ENCODE measurements around the gene RBM22.

DNA sequence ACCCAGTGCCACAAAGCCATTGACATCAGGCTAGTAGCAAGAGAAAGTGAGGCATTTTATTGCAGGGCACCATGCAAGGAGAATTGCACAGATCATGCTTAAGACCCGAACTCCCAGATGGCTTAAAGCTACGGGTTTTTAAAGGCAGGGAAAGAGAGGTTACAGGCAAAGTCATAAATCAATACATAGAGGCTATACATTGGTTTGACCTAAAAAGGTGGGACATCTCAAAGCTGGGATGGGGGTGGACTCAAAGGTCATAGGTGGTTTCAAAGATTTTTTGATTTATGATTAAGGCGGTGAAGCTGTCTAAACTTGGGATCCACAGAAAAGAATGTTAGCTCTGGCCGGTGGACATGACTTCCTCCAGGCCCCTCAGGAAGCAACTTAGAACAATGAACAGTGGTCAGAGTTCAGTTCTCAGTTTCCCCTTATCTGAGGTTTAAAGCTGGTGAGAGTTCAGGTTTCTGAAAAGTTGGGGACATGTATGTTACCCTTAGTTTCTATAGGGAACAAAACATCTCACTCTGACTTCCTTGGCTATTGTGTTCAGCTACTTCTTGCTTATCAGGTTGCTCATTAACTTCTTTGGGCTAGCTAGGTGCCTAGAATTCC, 6.0 kb upstream of the RBM22 start:
- TF ChIP-seq FOXM1 (IDR thresholded peaks at IDR 0.05; ENCODE audit: borderline replicate concordance, low read depth), result no peak
- no peak for TF ChIP-seq RAD21 (IDR thresholded peaks at IDR 0.05; ENCODE audit: low read depth)
- TF ChIP-seq TEAD4 (IDR thresholded peaks at IDR 0.05), result no peak
- no peak for TF ChIP-seq CEBPB (IDR thresholded peaks at IDR 0.05)
- no peak for TF ChIP-seq EP300 (IDR thresholded peaks at IDR 0.05; ENCODE audit: borderline replicate concordance)
- TF ChIP-seq, protein P1, sequence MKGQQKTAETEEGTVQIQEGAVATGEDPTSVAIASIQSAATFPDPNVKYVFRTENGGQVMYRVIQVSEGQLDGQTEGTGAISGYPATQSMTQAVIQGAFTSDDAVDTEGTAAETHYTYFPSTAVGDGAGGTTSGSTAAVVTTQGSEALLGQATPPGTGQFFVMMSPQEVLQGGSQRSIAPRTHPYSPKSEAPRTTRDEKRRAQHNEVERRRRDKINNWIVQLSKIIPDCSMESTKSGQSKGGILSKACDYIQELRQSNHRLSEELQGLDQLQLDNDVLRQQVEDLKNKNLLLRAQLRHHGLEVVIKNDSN (IDR thresholded peaks at IDR 0.05), result no peak
- TF ChIP-seq, protein P2, sequence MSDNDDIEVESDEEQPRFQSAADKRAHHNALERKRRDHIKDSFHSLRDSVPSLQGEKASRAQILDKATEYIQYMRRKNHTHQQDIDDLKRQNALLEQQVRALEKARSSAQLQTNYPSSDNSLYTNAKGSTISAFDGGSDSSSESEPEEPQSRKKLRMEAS (IDR thresholded peaks at IDR 0.05), result no peak
- TF ChIP-seq, protein P3, sequence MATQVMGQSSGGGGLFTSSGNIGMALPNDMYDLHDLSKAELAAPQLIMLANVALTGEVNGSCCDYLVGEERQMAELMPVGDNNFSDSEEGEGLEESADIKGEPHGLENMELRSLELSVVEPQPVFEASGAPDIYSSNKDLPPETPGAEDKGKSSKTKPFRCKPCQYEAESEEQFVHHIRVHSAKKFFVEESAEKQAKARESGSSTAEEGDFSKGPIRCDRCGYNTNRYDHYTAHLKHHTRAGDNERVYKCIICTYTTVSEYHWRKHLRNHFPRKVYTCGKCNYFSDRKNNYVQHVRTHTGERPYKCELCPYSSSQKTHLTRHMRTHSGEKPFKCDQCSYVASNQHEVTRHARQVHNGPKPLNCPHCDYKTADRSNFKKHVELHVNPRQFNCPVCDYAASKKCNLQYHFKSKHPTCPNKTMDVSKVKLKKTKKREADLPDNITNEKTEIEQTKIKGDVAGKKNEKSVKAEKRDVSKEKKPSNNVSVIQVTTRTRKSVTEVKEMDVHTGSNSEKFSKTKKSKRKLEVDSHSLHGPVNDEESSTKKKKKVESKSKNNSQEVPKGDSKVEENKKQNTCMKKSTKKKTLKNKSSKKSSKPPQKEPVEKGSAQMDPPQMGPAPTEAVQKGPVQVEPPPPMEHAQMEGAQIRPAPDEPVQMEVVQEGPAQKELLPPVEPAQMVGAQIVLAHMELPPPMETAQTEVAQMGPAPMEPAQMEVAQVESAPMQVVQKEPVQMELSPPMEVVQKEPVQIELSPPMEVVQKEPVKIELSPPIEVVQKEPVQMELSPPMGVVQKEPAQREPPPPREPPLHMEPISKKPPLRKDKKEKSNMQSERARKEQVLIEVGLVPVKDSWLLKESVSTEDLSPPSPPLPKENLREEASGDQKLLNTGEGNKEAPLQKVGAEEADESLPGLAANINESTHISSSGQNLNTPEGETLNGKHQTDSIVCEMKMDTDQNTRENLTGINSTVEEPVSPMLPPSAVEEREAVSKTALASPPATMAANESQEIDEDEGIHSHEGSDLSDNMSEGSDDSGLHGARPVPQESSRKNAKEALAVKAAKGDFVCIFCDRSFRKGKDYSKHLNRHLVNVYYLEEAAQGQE (IDR thresholded peaks at IDR 0.05; ENCODE audit: low read depth), result no peak
- TF ChIP-seq ZBTB7A (IDR thresholded peaks at IDR 0.05; ENCODE audit: low read depth), result no peak
- TF ChIP-seq EGR1 (IDR thresholded peaks at IDR 0.05), result no peak
- no peak for TF ChIP-seq CREB1 (IDR thresholded peaks at IDR 0.05; ENCODE audit: low read depth)
- no peak for TF ChIP-seq YY1 (IDR thresholded peaks at IDR 0.05; ENCODE audit: low read depth)
- TF ChIP-seq TCF12 (IDR thresholded peaks at IDR 0.05; ENCODE audit: low read depth), result no peak
